Lower lobe of right lung (tissue), 2 donors: ENCODE measurements around the gene POSTN. TPM values are rescaled to one million over a fixed set of nuclear protein-coding genes. Genes with fewer than 3 reads are reported as not detected.

Source experiments
- ATAC-seq, 2 donors: fragments of 200-7000 bp; cut with Tn5 transposase; one replicate each; pipeline ENCODE4 v1.9.1; 2020 to 2022; ENCODE audit warnings: mild to moderate bottlenecking in 2 of 2, moderate library complexity in 2 of 2
- DNase-seq: peaks from one replicate; pipeline ENCODE4 v3.0.0-alpha.2; 2020
- H3K27ac ChIP-seq: fragments of 200-600 bp; one replicate; pipeline ENCODE4 v1.8.0; 2022
- H3K27me3 ChIP-seq: fragments of 200-600 bp; one replicate; pipeline ENCODE4 v1.8.0; 2022; ENCODE audit warnings: low read depth
- H3K36me3 ChIP-seq: fragments of 200-600 bp; one replicate; pipeline ENCODE4 v1.8.0; 2022; ENCODE audit warnings: mild to moderate bottlenecking
- H3K4me1 ChIP-seq: fragments of 200-600 bp; one replicate; pipeline ENCODE4 v1.8.0; 2022
- H3K4me3 ChIP-seq: fragments of 200-600 bp; one replicate; pipeline ENCODE4 v1.8.0; 2022; ENCODE audit warnings: mild to moderate bottlenecking
- H3K9me3 ChIP-seq: fragments of 200-600 bp; one replicate; pipeline ENCODE4 v1.8.0; 2022
- CTCF ChIP-seq: fragments of 200-600 bp; IDR thresholded peaks from one replicate; pipeline ENCODE4 v1.8.0; 2022; ENCODE audit warnings: antibody characterized with exemption, mild to moderate bottlenecking
- intact Hi-C: fragments of 100-400 bp; cut with DNase I; formaldehyde crosslinking; loops from one replicate; pipeline ENCODE4 v1.11.0; 2022
- total RNA-seq: library from RNA; stranded (reverse); fragmentation: NEBNext Ultra II Directional; extraction: Animal tissue kit (Norgen Biotek cat#: 25700); gene quantifications from one replicate; pipeline ENCODE4 v1.2.1, GENCODE V29; 2021
- donor health status: DM: no; HTN: yes; CAD: no; lungs with severe emphysema.

Gene POSTN
- total RNA-seq, 1 donor from 2014 or later, result 14.5 TPM

DNA sequence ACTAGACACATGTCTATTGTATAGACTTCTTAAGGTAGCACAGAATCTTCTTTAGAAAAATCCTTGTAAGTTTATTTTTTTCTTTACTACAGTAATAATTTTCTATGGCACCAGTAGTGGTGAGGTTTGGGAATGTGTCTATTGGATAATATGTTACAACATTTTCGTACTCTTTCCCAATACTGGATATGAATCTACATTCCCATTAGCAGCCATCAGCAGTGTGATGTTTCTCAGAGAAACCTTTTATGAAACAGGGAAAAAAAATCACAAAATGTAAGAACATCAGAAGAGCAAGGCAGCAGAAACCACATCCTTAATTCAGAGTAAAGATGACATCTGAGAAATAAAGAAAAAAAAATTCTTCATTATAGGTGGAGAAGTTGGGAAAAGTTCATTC is 83.3 kb downstream of the POSTN start:
- Histone ChIP-seq H3K9me3 (no peaks in the 10 kb centered on the region), H3K27ac (no peak overlapping the region), H3K4me3 (no peak overlapping the region), H3K4me1 (no peaks in the 10 kb centered on the region), H3K27me3 (no peaks in the 10 kb centered on the region), H3K36me3 (no peaks in the 10 kb centered on the region)
- DNase-seq, result no peak
- ATAC-seq, result no peak
- TF ChIP-seq CTCF, result no peak
- intact Hi-C loops, result no loop called here
